Ascending aorta (tissue), 2 donors: Measurements from ENCODE around the gene ABI3. TPM values are rescaled to one million over a fixed set of nuclear protein-coding genes. Genes with fewer than 3 reads are reported as not detected.

Source experiments
- DNase-seq, 2 donors: peaks; one replicate each; pipeline ENCODE4 v3.0.0-alpha.2; 2019; ENCODE audit warnings: low spot score in 2 of 2
- H3K27ac ChIP-seq, 2 donors: fragments of 200-600 bp; sonication (generic); one replicate each; pipeline ENCODE4 v1.5.1; 2016 to 2017; ENCODE audit warnings: mild to moderate bottlenecking in 1 of 2
- H3K27me3 ChIP-seq: fragments of 200-600 bp; sonication (generic); one replicate; pipeline ENCODE4 v1.5.1; 2017
- H3K36me3 ChIP-seq, 2 donors: fragments of 200-600 bp; sonication (generic); one replicate each; pipeline ENCODE4 v1.5.1; 2016
- H3K4me1 ChIP-seq, 2 donors: fragments of 200-600 bp; sonication (generic); one replicate each; pipeline ENCODE4 v1.5.1; 2016 to 2017; ENCODE audit warnings: mild to moderate bottlenecking in 1 of 2
- H3K4me3 ChIP-seq, 2 donors: fragments of 200-600 bp; sonication (generic); one replicate each; pipeline ENCODE4 v1.5.1; 2016 to 2017; ENCODE audit warnings: mild to moderate bottlenecking in 1 of 2
- H3K9me3 ChIP-seq, 2 donors: fragments of 200-600 bp; sonication (generic); one replicate each; pipeline ENCODE4 v1.5.1; 2016
- CTCF ChIP-seq, 3 experiments: fragments of 200-600 bp in 2 of 3; fragments of 450-650 bp in 1 of 3; sonication (generic) in 2 of 3; IDR thresholded peaks; one replicate each; pipeline ENCODE4 v1.5.1; 2016 to 2019; ENCODE audit warnings: antibody characterized with exemption in 3 of 3, mild to moderate bottlenecking in 1 of 3, moderate library complexity in 1 of 3
- intact Hi-C: fragments of 100-400 bp; cut with DNase I; formaldehyde crosslinking; loops from one replicate; pipeline ENCODE4 v1.15.1; 2023
- total RNA-seq: library from RNA; depleted of rRNA; stranded (reverse); fragments of >200 nt; gene quantifications from one replicate; pipeline ENCODE4 v1.1.0, GENCODE V29; 2016

Gene ABI3
- total RNA-seq, 1 donor from 2014 or later = 35.1 TPM

GRCh38 chr17:49224198-49224996, 13.9 kb downstream of the ABI3 start:
- Histone ChIP-seq H3K9me3 (no peaks in the 10 kb centered on the region), H3K27me3 (peaks cover 3% of the 10 kb centered on the region), H3K27ac (no peak overlapping the region), H3K36me3 (no peaks in the 10 kb centered on the region), H3K4me1 (no peaks in the 10 kb centered on the region), H3K4me3 (peak overlapping the region; percentile 28 to 30)
- intact Hi-C loops = no loop called here
- no peak for TF ChIP-seq CTCF (IDR thresholded peaks at IDR 0.05)
- no peak for DNase-seq

GRCh38 chr17:49224997-49225337, 14.5 kb downstream of the ABI3 start:
- peaks cover 3% of the 10 kb centered on the region for H3K27me3 ChIP-seq

GRCh38 chr17:49225554-49226236, 15.2 kb downstream of the ABI3 start:
- H3K27ac ChIP-seq = no peak overlapping the region
- H3K36me3 ChIP-seq = no peaks in the 10 kb centered on the region
- no peaks in the 10 kb centered on the region for H3K9me3 ChIP-seq
- intact Hi-C loops = loop anchor here (2.0 kb wide), 1 partner anchor 65 kb away; no protein-coding TSS in a partner anchor
- no peak for DNase-seq
- TF ChIP-seq CTCF (IDR thresholded peaks at IDR 0.05) = no peak
- H3K27me3 ChIP-seq = peaks cover 3% of the 10 kb centered on the region
- H3K4me3 ChIP-seq = no peak overlapping the region
- peaks cover 0 to 9% of the 10 kb centered on the region in 2 donors for H3K4me1 ChIP-seq

More at GRCh38 chr17:49224997-49225337, 14.5 kb downstream of the ABI3 start:
- Histone ChIP-seq H3K27ac (no peak overlapping the region), H3K9me3 (no peaks in the 10 kb centered on the region), H3K4me1 (peaks cover 0 to 2% of the 10 kb centered on the region in 2 donors), H3K36me3 (no peaks in the 10 kb centered on the region), H3K4me3 (peak overlapping the region in 1 of 2 donors; percentile 28)
- TF ChIP-seq CTCF (IDR thresholded peaks at IDR 0.05) = no peak
- intact Hi-C loops = no loop called here
- no peak for DNase-seq

DNA sequence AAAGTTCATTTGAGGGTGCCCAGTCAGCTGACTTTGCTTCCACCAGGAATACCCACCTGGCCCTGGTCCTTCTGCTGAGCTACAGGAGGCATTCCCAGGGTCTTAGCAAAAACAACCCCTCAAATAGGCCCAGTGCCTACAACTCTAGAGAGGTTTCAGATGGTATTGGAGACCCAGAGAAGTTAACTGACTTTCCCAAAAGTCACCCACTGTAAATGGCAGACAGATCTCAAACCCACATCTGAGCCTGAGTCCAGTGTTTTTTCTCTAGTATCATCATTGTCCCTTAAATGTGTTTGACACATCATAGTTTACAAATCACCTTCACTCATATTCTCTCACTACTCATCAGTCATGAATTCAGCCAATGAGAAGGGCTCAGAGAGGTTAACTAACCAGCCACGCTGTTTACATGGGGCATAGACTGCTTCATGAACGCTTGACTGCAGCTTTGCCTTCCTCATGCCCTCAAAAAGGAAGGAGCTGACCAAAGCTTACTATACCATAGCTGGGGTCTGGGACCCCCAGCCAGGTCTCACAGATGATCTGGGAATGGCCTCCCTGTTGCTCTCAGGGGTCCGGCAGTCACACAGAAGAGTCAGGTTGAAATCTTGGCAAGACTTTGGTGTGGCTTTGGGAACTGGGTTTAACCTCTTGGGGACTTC, 16.4 kb downstream of the ABI3 start:
- no peak overlapping the region for H3K27ac ChIP-seq
- peaks cover 3% of the 10 kb centered on the region for H3K27me3 ChIP-seq
- DNase-seq = no peak
- no peak for TF ChIP-seq CTCF (IDR thresholded peaks at IDR 0.05)
- no peaks in the 10 kb centered on the region for H3K9me3 ChIP-seq
- H3K4me1 ChIP-seq = peaks cover 0 to 9% of the 10 kb centered on the region in 2 donors
- intact Hi-C loops = loop anchor here (1.0 to 2.0 kb wide), 2 partner anchors 47 to 64 kb away; no protein-coding TSS in a partner anchor
- H3K4me3 ChIP-seq = no peak overlapping the region
- H3K36me3 ChIP-seq = no peaks in the 10 kb centered on the region

GRCh38 chr17:49227436-49228261, 17.1 kb downstream of the ABI3 start:
- H3K36me3 ChIP-seq = no peaks in the 10 kb centered on the region
- DNase-seq = peak in 1 of 2 donors; percentile 81
- H3K27me3 ChIP-seq = peaks cover 3% of the 10 kb centered on the region
- intact Hi-C loops = loop anchor here (1.0 to 2.0 kb wide), 2 partner anchors 47 to 63 kb away; no protein-coding TSS in a partner anchor
- H3K27ac ChIP-seq = no peak overlapping the region
- peaks cover 0 to 9% of the 10 kb centered on the region in 2 donors for H3K4me1 ChIP-seq
- peak; percentile 70 to 81 (median 70) for TF ChIP-seq CTCF (IDR thresholded peaks at IDR 0.05)
- H3K9me3 ChIP-seq = no peaks in the 10 kb centered on the region
- no peak overlapping the region for H3K4me3 ChIP-seq
